Activated gamma-delta T cell treated with Interleukin-2 at 50 U/mL for 16 hours (primary cell): ENCODE data around the gene KCNJ1.

ENCODE experiments used
- DNase-seq: peaks from one replicate; pipeline ENCODE4 v3.0.0-alpha.2; 2020

KCNJ1 gene

GRCh38 chr11:128819198-128819597 lies 47.9 kb downstream of the KCNJ1 start:
- no peak for DNase-seq

DNA sequence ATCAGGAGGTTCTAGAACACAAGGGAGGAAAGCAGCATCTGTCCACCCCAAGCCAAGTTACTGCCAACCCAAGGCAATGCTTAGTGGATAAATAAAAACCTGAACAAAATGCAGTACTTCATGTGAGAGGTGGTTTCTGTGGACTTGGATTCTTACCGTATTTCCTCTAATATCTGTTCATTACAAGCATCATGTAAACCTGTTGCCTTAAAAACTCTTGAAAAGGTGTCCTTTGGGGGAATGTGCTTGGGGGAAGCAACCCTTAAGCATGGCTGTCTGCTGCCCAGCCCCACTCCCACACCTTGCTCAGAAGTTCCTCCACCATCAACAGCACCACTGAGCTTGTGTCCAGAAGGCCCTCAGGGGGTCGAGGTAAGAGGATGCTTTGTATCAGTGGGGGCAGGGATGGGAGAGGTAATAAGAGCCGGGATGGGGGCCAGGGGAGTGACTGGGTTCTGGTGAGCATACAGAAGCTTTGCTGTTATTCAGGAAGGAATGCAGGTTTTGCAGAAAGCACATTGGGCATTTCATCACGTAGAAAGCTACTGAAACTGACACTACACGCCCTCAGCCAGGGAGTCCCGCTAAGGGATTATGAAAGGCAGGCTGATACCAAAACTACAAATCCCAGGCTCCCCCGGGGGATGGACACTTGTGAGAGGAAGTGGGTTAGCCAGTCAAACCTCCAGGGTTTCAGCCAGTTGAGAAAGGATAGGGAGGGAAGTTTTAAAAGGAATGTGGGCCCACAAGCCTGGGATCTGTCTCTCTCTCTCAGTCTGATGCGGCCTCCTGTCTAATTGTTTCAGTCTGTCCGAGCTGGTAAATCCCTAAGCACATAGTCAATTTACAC lies 52.0 kb downstream of the KCNJ1 start:
- no peak for DNase-seq

GRCh38 chr11:128813729-128814128 lies 53.4 kb downstream of the KCNJ1 start:
- no peak for DNase-seq

DNA sequence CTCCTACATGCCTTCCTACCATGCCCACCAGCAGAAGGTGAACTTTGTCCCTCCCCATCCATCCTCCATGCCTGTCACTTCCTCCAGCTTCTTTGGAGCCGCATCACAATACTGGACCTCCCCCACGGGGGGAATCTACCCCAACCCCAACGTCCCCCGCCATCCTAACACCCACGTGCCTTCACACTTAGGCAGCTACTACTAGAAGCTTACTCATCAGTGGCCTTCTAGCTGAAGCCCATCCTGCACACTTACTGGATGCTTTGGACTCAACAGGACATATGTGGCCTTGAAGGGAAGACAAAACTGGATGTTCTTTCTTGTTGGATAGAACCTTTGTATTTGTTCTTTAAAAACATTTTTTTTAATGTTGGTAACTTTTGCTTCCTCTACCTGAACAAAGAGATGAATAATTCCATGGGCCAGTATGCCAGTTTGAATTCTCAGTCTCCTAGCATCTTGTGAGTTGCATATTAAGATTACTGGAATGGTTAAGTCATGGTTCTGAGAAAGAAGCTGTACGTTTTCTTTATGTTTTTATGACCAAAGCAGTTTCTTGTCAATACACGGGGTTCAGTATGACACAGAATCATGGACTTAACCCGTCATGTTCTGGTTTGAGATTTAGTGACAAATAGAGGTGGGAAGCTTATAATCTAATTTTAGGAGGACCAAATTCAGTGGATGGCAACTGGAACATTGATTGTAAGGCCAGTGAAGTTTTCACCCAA lies 56.1 kb downstream of the KCNJ1 start:
- DNase-seq, result no peak

GRCh38 chr11:128809128-128809527 lies 58.0 kb downstream of the KCNJ1 start:
- no peak for DNase-seq

DNA sequence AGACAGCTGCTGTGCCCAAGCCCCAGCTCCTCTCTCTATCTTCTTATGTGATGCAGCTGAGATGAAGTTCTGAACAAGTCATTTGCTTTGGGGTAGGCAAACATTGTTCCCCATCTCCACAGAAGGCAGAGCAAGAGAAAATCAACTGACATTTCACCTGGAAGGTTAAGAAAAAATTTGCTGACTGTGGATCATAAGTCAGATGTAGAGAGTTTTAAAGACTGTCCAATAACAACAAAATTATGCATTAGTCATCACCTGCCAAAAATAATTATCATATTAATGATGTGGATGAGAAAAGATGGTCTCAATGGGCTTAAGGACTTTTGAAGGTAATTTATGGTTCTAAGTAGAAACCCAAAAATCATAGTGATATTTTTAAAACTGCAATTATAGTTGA lies 59.2 kb downstream of the KCNJ1 start:
- no peak for DNase-seq

DNA sequence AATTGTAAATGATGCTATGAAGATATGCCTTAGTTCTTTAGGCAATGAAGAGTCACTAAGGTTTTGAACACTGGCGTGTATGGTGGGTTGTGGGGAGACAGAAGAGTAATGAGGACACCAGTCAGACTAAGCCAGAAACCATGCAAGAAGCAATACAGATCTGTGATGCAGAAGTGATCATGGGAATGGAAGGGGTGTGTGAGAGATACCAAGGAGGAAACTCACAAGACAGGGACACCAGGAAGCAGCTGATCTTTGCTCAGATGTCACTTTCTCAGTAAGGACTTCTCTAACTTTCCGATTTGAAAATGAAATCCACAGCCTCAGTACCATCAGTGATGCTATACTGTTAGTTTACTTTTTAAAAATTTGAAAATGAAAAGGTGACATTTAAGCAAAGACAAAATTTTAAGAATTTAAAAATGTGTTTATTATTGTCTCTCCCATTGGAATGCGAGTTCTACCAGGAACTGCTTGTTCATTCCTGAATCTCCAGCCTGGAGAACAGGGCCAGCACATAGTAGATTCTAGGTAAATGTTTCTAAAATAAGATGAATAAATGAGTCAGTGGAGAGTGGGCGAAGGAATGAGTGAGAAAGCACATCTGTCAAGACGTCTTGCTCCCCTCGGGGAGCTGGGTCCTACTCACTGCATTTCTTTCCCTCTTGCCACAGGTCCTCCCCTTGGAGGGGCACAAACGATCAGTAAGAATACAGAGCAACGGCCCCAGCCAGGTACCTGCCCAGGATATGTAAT lies 60.4 kb downstream of the KCNJ1 start:
- no peak for DNase-seq

DNA sequence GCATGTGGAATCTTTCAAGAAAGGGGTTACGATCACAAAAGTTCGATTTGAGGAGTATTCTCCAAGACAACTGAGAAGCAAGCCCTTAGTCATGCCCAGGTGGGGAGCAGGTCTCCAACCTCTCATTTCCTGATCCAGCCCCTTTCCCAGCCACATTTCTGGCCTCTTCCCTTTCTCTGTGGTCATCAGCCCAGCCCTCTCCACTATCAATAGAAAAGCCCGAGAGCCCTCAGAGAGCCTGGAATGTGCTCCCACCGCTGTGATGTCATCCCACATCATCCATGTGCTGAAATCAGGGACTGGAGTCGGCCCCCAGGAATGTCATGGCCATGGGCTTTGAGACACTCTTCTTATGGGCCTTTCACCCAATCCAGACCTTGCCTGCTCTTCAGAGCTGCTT lies 62.6 kb downstream of the KCNJ1 start:
- DNase-seq, result no peak

GRCh38 chr11:128803449-128804245 lies 63.4 kb downstream of the KCNJ1 start:
- no peak for DNase-seq

DNA sequence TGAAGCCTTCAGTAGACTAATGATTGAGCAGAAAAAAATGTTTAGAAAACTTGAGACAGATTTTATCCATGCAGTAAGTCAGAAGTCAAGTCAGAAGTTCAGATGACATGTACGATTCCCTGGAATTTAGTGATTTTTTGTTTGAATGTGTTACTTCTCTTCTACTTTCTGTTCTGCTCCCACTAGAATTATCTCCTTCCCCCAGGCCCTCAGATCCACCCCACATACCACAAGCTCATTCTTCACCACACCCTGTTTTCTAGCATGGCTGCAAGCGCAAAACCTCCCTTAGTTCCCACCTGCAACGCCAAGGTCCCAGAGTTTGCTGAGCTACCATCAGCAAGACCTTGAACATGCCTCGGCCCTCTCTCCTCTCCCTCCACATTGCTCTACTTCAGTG lies 64.1 kb downstream of the KCNJ1 start:
- no peak for DNase-seq

- no peak for DNase-seq
These were observed 64.6 kb downstream of the KCNJ1 start for GRCh38 chr11:128802358-128802981.

- no peak for DNase-seq
These were observed 66.2 kb downstream of the KCNJ1 start for GRCh38 chr11:128800871-128801417.

- no peak for DNase-seq
These were observed 70.8 kb downstream of the KCNJ1 start for GRCh38 chr11:128796270-128796669.

- no peak for DNase-seq
These were observed 76.9 kb downstream of the KCNJ1 start for GRCh38 chr11:128790196-128790595.

GRCh38 chr11:128789497-128790150 lies 77.5 kb downstream of the KCNJ1 start:
- no peak for DNase-seq
